ENCODE results near the gene PRDM10. TPM values are rescaled to one million over a fixed set of nuclear protein-coding genes. Genes with fewer than 3 reads are reported as not detected.
"Not testable (repeated sequence)": the region's sequence is repeated elsewhere in the genome, so short reads cannot be mapped to it uniquely, and the experiment has no call there.

The PRDM10 gene
- total RNA-seq, 1 donor from 2014 or later, result 8.1 TPM

GRCh38 chr11:129978447-129978846 is 24.2 kb downstream of the PRDM10 start:
- DNase-seq (ENCODE audit: low read depth), result no peak

DNA sequence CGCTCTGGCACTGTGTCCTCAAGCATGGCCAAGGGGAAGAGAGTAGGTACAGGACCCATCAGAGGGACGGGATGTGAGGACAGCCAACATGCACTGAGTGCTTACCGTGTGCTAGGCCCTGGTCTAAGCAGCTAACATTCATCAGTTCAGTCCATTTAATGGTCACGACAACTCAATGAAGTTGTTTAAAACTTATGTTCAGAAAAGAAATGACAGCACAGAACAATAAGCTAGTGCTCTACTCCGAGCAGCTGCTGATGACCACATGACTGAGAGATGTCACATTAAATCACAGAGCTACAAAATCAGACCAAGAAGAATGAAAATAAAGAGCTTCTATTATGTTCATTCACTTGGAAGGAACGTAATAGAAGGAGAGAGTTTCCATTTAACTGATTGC is 26.3 kb downstream of the PRDM10 start:
- DNase-seq (ENCODE audit: low read depth), result no peak

DNA sequence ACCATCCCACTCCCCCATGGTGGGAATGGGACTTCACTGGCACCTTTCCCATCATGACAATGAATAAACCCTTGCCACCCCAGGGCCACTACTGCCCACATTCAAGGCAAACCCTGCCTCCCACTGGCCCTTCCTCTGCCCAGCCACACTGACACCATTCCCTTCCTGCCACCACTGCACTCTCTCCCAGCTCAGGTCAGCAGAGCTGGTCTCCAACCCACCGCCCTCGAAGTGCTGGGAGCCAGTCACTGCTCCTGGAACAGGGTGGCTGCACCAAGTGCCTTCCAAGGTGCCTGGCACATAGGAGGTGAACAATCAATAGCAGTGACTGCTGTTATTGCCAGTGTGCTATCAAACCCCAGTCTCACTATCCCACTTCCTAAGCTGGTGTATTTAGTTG is 27.1 kb downstream of the PRDM10 start:
- no peak for DNase-seq (ENCODE audit: low read depth)

GRCh38 chr11:129974672-129975071 is 28.0 kb downstream of the PRDM10 start:
- no peak for DNase-seq (ENCODE audit: low read depth)

GRCh38 chr11:129974237-129974636 is 28.4 kb downstream of the PRDM10 start:
- no peak for DNase-seq (ENCODE audit: low read depth)

DNA sequence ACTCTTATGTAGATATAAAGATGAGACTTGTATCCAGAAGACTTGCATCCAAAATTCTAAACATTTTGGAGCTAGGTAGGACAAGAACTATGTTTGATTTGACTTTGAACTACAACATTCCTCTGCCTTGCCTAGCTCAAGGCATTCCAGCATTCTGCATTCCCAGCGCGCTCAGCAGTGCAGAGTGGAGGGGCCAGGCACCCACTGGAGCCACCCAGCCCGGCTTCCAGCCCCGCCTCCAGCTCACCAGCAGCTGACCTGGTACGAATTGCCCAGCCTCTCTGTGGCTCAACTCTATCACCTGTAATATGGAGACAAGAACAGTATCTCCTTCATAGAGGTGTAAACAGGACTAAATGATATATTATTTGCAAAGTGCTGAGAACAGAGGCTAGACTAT is 28.8 kb downstream of the PRDM10 start:
- DNase-seq (ENCODE audit: low read depth), result no peak

- no peak for DNase-seq (ENCODE audit: low read depth)
Observed at GRCh38 chr11:129973068-129973467, 29.6 kb downstream of the PRDM10 start.

DNA sequence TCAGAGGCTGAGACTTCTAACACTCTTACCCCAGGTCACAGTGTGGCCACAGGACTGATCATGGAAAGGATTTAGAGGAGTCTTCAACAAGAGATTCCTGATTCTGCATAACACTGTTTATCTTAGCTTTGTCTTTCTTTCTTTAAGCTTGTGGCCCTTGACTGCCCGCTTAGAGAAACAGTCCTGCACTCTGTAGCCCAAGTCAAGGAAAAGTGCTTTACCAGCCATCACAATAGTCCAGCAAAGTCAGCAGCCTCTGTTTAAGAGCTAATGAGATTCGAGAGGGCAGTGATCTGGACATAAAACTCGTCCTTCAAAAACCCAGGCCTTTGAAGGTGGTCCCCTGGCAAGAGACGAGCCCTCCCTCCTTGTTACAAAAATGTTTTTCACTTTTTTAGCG is 30.0 kb downstream of the PRDM10 start:
- DNase-seq (ENCODE audit: low read depth), result no peak

GRCh38 chr11:129971856-129972255 is 30.8 kb downstream of the PRDM10 start:
- not testable (repeated sequence) for DNase-seq (ENCODE audit: low read depth)

DNA sequence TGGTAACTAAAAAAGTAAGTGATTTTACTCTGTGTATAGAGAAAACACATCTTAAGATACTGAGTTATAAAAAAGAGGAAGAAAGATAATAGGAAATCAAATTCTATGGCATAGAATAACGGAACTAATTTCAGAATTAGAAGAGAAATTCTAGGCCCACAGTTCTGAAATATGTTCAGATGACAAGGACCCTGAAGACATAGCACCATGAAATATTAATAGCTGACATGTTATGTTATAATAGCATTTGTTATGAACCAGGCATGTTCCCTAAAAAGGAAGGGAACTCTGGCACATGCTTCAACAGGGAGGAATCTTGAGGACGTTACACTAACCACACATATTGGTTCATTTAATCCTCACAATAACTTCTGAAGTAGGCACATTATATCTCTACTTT is 32.7 kb downstream of the PRDM10 start:
- no peak for DNase-seq (ENCODE audit: low read depth)

GRCh38 chr11:129968591-129969419 is 33.8 kb downstream of the PRDM10 start:
- DNase-seq (ENCODE audit: low read depth), result no peak

- DNase-seq (ENCODE audit: low read depth), result no peak
Observed at GRCh38 chr11:129967996-129968395, 34.6 kb downstream of the PRDM10 start.

- no peak for DNase-seq (ENCODE audit: low read depth)
Observed at GRCh38 chr11:129965248-129965647, 37.4 kb downstream of the PRDM10 start.

DNA sequence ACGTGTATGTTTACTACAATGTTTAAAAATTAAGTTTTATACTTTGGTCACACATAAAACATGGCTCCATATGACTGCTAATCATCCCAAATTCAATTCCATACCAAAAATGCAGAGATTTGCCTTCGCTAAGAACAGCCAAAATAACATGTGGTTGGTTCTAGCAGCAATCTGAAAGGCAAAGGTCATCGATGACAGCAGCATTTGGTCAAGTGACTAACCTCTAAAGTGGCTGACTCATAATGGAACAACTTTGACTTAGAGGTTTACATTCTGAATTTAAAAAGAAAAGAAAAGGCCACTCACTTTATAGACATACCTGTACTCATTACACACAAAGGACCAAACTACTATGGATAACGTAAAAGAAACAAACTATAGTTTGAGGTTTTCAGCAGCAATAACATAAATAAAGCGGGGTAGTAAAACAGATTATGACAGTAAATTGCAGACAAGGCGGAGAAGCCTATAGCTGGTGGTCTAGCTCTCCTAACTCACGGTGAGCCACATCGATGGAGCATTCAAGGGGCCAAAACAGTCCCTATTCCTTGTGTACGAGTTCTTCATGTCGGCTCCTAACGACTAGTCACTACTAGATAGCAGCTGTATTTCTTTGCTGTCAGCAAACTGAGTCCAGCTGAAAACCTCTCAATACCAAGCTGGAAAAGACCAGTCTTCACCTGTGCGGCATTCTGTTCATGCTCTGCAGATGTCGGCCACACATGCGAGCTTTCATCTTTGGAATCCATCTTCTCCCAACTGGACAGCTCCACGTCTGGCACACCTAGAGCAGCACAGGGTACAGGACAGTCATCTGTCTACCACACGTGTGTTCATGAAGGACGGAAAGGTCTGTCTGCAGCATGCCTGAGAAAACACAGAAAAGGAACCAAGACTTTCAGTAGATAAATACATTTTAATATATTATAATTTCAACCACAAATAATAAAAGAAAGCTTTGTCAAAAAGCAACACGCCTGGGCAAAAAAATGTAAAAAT is 42.1 kb downstream of the PRDM10 start:
- peak; percentile 60 for DNase-seq (ENCODE audit: low read depth)

DNA sequence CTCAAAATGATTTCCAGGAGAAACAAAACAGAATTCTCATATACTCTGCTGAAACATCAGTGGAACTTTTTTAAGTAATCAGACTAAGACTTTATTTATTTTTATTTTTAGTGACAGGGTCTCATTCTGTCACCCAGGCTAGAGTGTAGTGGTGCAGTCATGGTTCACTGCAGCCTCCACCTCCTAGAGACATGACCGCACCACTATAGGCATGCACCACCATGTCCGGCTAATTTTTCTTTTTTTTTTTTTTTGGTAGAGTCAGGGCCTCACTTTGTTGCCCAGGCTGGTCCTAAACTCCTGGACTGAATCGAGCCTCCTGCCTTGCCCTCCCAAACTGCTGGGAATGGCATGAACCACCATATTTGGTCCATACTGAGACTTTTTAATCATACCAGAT is 42.9 kb downstream of the PRDM10 start:
- DNase-seq (ENCODE audit: low read depth), result no peak

DNA sequence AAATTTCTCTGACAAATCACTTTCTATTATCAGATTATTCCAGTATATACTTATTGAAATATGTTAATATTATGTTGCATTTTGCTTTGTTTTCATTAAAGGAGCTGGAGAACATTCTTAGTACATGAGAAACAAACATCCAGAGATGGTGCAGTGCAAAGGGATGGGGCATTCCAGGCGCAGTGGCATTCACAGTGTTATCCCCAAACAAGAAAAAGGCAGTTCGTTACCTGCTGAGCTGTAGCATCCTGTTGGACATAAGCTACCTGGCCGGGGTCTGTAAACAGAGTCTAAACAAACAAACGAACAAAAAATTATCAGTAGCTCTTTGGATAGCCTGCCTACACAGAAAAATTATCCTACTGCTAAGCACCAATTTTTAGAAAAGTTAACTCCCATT is 47.4 kb downstream of the PRDM10 start:
- no peak for DNase-seq (ENCODE audit: low read depth)

- DNase-seq (ENCODE audit: low read depth), result not testable (repeated sequence)
Observed at GRCh38 chr11:129954703-129955102, 47.9 kb downstream of the PRDM10 start.

GRCh38 chr11:129951866-129952262 is 50.8 kb downstream of the PRDM10 start:
- no peak for DNase-seq (ENCODE audit: low read depth)

DNA sequence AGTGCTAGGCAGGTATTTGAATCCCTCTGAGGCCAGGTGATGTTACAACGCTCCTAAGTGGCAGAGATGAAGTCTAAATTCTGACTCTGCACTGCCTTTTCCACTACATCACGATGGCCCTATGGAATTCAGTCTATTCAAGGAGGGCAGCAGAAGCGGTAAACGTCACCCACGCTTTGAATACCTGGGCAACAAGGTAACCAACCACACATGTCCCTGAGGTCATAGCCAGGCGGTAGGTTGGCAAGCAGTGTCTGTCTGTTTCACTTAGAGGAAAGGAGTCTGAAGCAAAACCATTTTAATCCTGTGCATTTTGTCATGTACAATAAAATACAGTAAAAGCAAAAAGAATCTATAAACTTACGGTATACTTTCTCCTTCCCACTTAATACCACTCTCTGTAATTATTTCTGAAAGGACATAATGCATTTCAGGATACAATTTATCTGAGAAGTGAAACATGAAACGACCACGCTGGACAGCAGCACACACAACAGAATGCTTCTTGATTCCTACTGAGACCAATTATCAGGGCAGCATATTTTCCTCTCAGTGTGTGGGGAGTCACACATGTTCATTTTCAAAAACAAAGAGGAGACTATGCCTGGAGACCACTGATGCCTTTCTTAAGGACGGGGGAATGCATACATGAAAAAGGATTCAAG is 51.3 kb downstream of the PRDM10 start:
- no peak for DNase-seq (ENCODE audit: low read depth)

GRCh38 chr11:129950101-129951091 is 52.2 kb downstream of the PRDM10 start:
- no peak for DNase-seq (ENCODE audit: low read depth)
